GM12873 (cell line): Measurements from ENCODE around the gene MIDN.

Experiments
- TF ChIP-seq, protein P1 (sequence below): IDR thresholded peaks from 2 replicates; pipeline ENCODE4 v1.5.1; 2012; ENCODE audit warnings: low read depth, mild to moderate bottlenecking, moderate library complexity, low read length, control low read depth; ENCODE audit not compliant: insufficient read depth; ENCODE audit errors: missing control alignments

Gene MIDN

GRCh38 chr19:1252821-1253513, 4.6 kb downstream of the MIDN start:
- TF ChIP-seq, protein P1, sequence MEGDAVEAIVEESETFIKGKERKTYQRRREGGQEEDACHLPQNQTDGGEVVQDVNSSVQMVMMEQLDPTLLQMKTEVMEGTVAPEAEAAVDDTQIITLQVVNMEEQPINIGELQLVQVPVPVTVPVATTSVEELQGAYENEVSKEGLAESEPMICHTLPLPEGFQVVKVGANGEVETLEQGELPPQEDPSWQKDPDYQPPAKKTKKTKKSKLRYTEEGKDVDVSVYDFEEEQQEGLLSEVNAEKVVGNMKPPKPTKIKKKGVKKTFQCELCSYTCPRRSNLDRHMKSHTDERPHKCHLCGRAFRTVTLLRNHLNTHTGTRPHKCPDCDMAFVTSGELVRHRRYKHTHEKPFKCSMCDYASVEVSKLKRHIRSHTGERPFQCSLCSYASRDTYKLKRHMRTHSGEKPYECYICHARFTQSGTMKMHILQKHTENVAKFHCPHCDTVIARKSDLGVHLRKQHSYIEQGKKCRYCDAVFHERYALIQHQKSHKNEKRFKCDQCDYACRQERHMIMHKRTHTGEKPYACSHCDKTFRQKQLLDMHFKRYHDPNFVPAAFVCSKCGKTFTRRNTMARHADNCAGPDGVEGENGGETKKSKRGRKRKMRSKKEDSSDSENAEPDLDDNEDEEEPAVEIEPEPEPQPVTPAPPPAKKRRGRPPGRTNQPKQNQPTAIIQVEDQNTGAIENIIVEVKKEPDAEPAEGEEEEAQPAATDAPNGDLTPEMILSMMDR: no peak

- TF ChIP-seq, protein P1: no peak
Observed at GRCh38 chr19:1253514-1254080, 5.2 kb downstream of the MIDN start.

GRCh38 chr19:1254081-1254527, 5.7 kb downstream of the MIDN start:
- TF ChIP-seq, protein P1: no peak

DNA sequence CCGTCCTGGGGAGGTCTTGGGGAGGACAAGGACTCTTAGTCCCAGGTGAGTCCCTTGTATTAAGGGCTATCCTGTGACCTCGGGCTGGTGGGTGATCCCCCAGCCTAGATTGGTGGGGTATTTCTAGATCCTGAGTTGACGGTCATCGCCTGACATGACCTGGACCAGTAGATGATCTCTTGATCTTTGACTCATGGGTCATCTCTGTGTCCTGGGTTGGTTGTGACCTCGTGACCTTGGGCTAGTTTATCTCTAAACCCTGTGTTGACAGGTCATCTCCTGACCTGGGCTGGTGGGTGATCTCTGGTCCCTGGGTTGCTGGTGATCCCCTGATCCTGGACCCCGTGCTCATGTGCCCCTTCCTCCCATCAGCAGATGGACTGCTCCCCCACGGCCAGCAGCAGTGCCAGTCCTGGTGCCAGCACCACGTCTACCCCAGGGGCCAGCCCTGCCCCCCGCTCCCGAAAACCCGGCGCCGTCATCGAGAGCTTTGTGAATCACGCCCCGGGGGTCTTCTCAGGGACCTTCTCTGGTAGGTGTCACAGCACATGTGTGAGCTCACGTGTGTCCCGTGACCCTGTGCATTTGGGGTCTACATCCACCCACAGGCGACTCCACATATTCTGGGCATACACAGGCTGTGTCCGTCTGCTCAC, 6.3 kb downstream of the MIDN start:
- TF ChIP-seq, protein P1: no peak

DNA sequence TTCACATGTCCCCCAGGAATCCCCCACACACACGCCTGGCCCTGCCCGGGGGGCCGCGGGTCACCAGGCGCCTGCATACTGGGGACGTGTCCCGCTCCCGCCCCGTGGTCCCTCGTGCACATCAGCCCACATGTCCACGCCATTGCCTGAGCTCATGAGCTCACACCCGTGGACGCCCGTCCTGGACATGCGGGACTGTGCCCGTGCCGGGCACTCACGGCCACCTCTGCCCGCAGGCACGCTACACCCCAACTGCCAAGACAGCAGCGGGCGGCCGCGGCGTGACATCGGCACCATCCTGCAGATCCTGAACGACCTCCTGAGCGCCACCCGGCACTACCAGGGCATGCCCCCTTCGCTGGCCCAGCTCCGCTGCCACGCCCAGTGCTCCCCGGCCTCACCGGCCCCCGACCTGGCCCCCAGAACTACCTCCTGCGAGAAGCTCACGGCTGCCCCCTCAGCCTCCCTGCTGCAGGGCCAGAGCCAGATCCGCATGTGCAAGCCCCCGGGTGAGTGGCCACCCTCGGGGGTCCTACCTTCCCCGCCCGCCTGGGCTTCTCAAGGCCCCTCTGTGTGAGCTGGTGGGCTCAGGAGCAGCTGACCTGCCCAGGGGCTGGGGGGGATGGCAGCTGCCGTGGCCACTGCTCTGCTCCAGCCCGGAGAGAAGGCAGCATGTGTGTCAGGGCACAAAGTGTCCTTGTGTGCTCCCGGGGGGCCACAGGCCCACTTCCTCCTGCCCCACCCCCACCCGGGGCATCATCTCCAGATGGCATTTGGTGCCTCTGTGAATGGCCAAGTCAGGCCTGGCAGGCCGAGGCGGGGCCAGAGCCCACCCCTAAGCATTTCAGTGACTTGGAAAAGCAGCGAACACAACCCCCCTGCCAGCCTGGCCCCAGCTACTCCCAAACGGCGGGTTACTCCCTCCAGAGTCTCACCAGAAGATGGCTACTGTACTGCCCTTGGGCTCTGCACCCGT, 7.1 kb downstream of the MIDN start:
- TF ChIP-seq, protein P1: no peak

DNA sequence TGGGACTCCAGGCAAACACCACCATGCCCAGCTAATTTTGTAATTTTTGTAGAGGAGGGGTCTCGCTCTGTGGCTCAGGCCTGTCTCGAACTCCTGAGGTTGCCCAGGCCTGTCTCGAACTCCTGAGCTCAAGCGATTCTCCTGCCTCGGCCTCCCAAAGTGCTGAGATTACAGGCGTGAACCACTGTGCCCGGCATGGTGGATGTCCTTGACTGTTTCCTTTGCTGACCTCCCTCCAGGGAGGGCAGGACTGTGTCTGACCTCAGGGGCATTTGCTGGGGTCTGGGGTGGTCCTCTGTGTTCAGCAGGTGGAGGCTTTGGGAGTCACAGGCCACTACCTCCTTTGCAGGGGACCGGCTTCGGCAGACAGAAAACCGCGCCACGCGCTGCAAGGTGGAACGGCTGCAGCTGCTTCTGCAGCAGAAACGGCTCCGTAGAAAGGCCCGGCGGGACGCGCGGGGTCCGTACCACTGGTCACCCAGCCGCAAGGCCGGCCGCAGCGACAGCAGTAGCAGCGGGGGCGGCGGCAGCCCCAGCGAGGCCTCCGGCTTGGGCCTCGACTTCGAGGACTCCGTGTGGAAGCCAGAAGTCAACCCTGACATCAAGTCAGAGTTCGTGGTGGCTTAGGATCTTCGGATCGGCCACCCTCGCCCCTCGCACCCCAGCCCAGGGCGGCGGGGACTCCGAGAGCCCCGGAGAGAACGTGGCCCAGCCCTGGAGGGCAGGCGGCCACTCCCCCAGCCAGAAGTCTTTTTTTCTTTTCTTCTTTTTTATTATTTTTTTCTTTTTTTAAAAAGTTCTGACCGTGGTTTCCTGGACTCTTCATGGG, 8.5 kb downstream of the MIDN start:
- TF ChIP-seq, protein P1: no peak
